WI38 (cell line): Measurements from ENCODE around the gene PCBD2.

ENCODE experiments used
- H3K4me3 ChIP-seq: 2 replicates; pipeline ENCODE4 v1.5.1; 2011; ENCODE audit warnings: low read depth, mild to moderate bottlenecking, control low read depth, low read length
- TF ChIP-seq, protein P1 (sequence below): IDR thresholded peaks from 2 replicates; pipeline ENCODE4 v1.5.1; 2012; ENCODE audit warnings: low read depth, mild to moderate bottlenecking, control low read depth, low read length

Gene PCBD2

DNA sequence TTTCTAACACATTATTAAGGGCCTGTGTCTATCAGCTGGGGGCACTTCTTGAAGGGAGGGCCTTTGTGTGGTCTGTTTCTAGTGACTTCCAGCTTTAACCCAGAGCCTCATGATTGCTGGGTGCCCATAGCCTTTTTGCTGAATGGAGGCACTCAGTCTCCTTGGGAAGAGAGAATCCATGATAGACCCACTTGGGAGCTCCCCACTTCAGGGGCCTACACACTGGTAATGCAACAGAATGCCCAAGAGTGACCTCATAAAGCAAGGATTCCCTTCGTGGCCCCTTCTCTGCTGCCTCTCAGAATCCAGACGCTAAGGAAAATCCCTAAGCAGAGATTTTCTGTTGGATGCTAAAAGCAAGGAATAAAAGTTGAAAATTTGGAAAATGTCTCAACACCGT lies 62.7 kb downstream of the PCBD2 start, which contains the start of gene CATSPER3:
Gene CATSPER3 (plus strand): TSS at position 301 of the 400 bp plus-strand sequence. CDS start 85 bp downstream, at position 386.
- TF ChIP-seq, protein P1, sequence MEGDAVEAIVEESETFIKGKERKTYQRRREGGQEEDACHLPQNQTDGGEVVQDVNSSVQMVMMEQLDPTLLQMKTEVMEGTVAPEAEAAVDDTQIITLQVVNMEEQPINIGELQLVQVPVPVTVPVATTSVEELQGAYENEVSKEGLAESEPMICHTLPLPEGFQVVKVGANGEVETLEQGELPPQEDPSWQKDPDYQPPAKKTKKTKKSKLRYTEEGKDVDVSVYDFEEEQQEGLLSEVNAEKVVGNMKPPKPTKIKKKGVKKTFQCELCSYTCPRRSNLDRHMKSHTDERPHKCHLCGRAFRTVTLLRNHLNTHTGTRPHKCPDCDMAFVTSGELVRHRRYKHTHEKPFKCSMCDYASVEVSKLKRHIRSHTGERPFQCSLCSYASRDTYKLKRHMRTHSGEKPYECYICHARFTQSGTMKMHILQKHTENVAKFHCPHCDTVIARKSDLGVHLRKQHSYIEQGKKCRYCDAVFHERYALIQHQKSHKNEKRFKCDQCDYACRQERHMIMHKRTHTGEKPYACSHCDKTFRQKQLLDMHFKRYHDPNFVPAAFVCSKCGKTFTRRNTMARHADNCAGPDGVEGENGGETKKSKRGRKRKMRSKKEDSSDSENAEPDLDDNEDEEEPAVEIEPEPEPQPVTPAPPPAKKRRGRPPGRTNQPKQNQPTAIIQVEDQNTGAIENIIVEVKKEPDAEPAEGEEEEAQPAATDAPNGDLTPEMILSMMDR: no peak
- no peak within 1 kb of the TSS for H3K4me3 ChIP-seq

DNA sequence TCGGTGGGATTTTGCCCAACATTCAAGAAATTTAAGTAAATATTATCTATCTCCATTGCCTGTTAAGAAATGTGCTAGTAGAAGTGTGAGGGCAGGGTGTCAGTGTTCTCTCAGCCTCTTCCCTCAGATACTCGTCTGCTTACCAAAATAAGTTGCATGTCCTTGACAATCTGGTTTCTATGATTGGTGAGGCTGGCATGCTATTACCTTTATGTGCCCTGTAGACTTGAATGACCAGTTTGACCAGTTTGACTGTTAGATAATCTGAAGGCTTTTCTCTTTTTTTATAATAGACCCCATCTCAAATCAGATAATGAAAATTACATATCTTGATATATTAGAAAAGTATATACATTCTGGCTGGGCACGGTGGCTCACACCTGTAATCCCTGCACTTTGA lies 63.1 kb downstream of the PCBD2 start:
- no peak overlapping the region for H3K4me3 ChIP-seq
- TF ChIP-seq, protein P1: no peak

DNA sequence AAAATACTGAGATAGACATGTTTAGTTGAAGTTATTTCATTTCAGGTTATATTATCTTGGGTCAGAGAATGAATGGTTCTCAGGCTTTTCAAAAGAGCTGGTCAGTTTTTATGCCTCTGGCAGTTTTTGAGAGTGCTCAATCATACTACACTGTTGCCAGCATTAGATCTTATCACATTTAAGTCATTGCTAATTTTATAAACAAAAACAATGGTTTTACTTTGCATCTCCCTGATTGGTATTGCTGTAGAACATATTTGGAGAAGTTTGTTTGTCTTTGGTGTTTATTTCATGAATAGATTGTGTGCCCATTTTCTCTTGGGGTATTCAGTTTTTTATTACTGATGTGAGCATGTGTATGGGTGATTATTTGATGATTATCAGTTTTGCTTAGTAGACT lies 64.2 kb downstream of the PCBD2 start:
- TF ChIP-seq, protein P1: no peak
- no peak overlapping the region for H3K4me3 ChIP-seq

DNA sequence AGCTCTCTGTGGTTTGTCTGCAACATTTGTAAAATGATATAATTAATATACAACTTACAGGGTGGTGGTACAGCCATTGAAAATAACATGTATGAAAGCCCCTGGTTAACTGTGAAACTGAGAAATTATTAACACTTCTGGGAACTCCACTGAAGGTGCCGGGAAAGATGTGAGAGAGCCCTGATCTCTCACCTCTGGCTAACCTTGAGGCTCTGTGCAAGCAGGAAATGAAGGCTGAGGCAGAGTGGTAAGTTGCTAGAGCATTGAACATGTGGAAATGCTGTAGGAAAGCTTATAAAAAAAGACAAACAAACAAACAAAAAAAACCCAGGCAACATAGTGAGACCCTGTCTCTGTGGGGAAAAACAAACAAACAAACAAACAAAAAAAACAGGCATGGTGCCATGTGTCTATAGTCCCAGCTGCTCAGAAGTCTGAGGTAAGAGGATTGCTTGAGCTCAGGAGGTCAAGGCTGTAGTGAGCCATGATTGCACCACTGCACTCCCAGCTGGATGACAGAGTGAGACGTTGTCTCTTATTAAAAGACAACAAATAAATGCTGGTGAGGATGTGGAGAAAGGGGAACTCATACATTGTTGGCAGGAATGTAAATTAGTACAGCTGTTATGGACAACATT lies 70.3 kb downstream of the PCBD2 start:
- no peak overlapping the region for H3K4me3 ChIP-seq

DNA sequence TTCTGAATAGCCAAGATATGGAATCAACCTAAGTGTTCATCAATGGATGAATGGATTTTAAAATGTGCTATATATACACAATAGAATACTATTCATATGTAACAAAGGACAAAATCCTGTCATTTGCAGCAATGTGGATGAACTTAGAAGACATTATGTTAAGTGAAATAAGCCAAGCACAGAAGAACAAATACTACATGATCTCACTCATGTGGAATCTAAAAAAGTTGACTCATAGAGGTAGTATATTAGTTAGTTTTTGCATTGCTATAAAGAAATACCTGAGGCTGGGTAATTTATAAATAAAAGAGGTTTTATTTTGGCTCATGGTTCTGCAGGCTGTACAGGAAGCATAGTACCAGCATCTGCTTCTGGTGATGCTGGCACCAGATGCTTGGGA lies 70.9 kb downstream of the PCBD2 start:
- H3K4me3 ChIP-seq: no peak overlapping the region

More for the DNA sequence above, 70.3 kb downstream of the PCBD2 start:
- TF ChIP-seq, protein P1: no peak

GRCh38 chr5:134976841-134977240 lies 71.9 kb downstream of the PCBD2 start:
- no peak overlapping the region for H3K4me3 ChIP-seq
- TF ChIP-seq, protein P1: no peak

More for the DNA sequence above, 70.9 kb downstream of the PCBD2 start:
- TF ChIP-seq, protein P1: no peak

DNA sequence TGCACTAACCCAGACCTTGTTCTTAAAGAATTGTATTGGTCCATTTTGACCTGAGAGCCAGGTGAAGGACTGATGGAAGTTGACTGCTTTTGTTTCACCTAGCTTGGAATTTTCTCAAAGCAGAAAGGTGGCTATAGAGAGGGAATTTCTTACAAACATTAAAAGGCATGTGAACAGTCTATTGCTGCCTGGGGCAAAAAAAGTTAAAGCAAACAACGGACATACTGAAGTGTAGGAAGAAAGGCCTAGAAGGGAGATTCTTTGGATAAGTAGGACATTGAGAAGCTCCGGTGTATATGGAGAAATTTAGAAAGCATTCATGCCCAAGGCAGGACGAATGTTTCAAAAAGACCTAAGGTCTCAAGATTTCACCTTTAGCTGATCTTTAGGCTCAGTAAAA lies 74.5 kb downstream of the PCBD2 start:
- TF ChIP-seq, protein P1: no peak
- no peak overlapping the region for H3K4me3 ChIP-seq
